22Rv1 (cell line): ENCODE data around the gene MAPT.

Experiments
- ZFX ChIP-seq: fragments of 450-650 bp; IDR thresholded peaks from 2 replicates; pipeline ENCODE4 v1.6.1; 2017; ENCODE audit warnings: antibody characterized with exemption, borderline replicate concordance
- TF ChIP-seq, protein P1 (sequence below): fragments of 450-650 bp; IDR thresholded peaks from 2 replicates; pipeline ENCODE4 v1.5.1; 2017; ENCODE audit warnings: mild to moderate bottlenecking

DNA sequence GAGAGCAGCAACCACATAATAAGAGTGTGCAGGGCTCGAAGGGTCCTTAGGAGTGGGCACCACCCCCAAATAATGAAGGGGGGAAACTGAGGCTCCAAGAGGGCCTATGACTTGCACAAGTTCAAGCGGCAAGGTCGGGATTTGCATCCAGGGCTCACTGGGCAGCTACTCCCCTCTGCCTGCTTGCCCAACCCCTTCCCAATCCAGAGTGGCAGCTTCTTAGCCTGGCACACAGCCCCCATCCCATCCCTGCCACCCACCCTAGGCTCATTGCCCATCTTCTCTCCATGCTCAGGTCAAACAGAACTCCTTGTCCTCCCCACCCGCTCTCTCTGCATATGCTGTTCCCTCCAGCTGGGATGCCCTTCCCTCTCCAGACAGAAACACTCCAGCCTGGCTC, 47.3 kb upstream of the MAPT start:
- TF ChIP-seq, protein P1, sequence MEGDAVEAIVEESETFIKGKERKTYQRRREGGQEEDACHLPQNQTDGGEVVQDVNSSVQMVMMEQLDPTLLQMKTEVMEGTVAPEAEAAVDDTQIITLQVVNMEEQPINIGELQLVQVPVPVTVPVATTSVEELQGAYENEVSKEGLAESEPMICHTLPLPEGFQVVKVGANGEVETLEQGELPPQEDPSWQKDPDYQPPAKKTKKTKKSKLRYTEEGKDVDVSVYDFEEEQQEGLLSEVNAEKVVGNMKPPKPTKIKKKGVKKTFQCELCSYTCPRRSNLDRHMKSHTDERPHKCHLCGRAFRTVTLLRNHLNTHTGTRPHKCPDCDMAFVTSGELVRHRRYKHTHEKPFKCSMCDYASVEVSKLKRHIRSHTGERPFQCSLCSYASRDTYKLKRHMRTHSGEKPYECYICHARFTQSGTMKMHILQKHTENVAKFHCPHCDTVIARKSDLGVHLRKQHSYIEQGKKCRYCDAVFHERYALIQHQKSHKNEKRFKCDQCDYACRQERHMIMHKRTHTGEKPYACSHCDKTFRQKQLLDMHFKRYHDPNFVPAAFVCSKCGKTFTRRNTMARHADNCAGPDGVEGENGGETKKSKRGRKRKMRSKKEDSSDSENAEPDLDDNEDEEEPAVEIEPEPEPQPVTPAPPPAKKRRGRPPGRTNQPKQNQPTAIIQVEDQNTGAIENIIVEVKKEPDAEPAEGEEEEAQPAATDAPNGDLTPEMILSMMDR, result no peak
- no peak for TF ChIP-seq ZFX
